Astrocyte (in vitro differentiated cells and primary cell): ENCODE measurements around the gene ATP8B4. TPM values are rescaled to one million over a fixed set of nuclear protein-coding genes. Genes with fewer than 3 reads are reported as not detected.

Source experiments
- DNase-seq: peaks from one replicate; pipeline ENCODE4 v3.0.0-alpha.2; 2010; ENCODE audit warnings: low read depth
- FAIRE-seq: peaks from 2 replicates; lab custom pipeline; 2011; peaks lifted over from hg19 to GRCh38; lab: Jason Lieb, UNC
- H2AFZ ChIP-seq: 2 replicates; pipeline ENCODE4 v1.6.0; 2012; ENCODE audit warnings: low read depth, low read length, inconsistent platforms
- H3K27ac ChIP-seq: 2 replicates; pipeline ENCODE4 v1.5.1; 2011; ENCODE audit warnings: low read depth, low read length, inconsistent platforms
- H3K27me3 ChIP-seq: 2 replicates; pipeline ENCODE4 v1.6.0; 2011; ENCODE audit warnings: low read length, inconsistent platforms; ENCODE audit not compliant: insufficient read depth
- H3K36me3 ChIP-seq: 2 replicates; pipeline ENCODE4 v1.5.1; 2011; ENCODE audit warnings: low read length, inconsistent platforms; ENCODE audit not compliant: insufficient read depth
- H3K4me1 ChIP-seq: 2 replicates; pipeline ENCODE4 v1.5.1; 2011; ENCODE audit warnings: low read length, inconsistent platforms; ENCODE audit not compliant: insufficient read depth
- H3K4me2 ChIP-seq: 2 replicates; pipeline ENCODE4 v1.6.0; 2012; ENCODE audit warnings: low read length, inconsistent platforms
- H3K4me3 ChIP-seq: 2 replicates; pipeline ENCODE4 v1.5.1; 2011; ENCODE audit warnings: low read depth, mild to moderate bottlenecking, low read length, inconsistent platforms; ENCODE audit not compliant: insufficient read depth
- H3K79me2 ChIP-seq: 2 replicates; pipeline ENCODE4 v1.6.0; 2012; ENCODE audit warnings: mild to moderate bottlenecking, low read length, inconsistent platforms; ENCODE audit not compliant: insufficient read depth
- H3K9ac ChIP-seq: 2 replicates; pipeline ENCODE4 v1.6.0; 2012; ENCODE audit warnings: mild to moderate bottlenecking, low read length, inconsistent platforms
- H3K9me3 ChIP-seq: 2 replicates; pipeline ENCODE4 v1.5.1; 2012; ENCODE audit warnings: low read depth, mild to moderate bottlenecking, low read length, inconsistent platforms; ENCODE audit not compliant: insufficient read depth
- H4K20me1 ChIP-seq: 2 replicates; pipeline ENCODE4 v1.6.0; 2012; ENCODE audit warnings: low read length, inconsistent platforms; ENCODE audit not compliant: insufficient read depth
- H3K27ac Mint-ChIP-seq: one replicate; pipeline ENCODE4 v1.8.0; 2021; ENCODE audit warnings: mild to moderate bottlenecking, mixed read lengths; ENCODE audit not compliant: unreplicated experiment
- H3K27me3 Mint-ChIP-seq: one replicate; pipeline ENCODE4 v1.8.0; 2021; ENCODE audit warnings: low read depth, mixed read lengths; ENCODE audit not compliant: unreplicated experiment
- H3K36me3 Mint-ChIP-seq: one replicate; pipeline ENCODE4 v1.8.0; 2021; ENCODE audit warnings: low read depth, mixed read lengths; ENCODE audit not compliant: unreplicated experiment
- H3K4me1 Mint-ChIP-seq: one replicate; pipeline ENCODE4 v1.8.0; 2021; ENCODE audit warnings: low read depth, mixed read lengths; ENCODE audit not compliant: unreplicated experiment
- H3K4me3 Mint-ChIP-seq: one replicate; pipeline ENCODE4 v1.8.0; 2021; ENCODE audit warnings: mild to moderate bottlenecking, moderate library complexity, mixed read lengths; ENCODE audit not compliant: unreplicated experiment
- H3K9me3 Mint-ChIP-seq: one replicate; pipeline ENCODE4 v1.8.0; 2021; ENCODE audit warnings: mild to moderate bottlenecking, mixed read lengths; ENCODE audit not compliant: unreplicated experiment
- EZH2 ChIP-seq: IDR thresholded peaks from 2 replicates; pipeline ENCODE4 v1.6.1; 2012; ENCODE audit warnings: mild to moderate bottlenecking, low read length, inconsistent platforms; ENCODE audit not compliant: insufficient read depth
- total RNA-seq: library from RNA; stranded (reverse); gene quantifications from 2 replicates; pipeline ENCODE4 v1.2.1, GENCODE V29; 2021
- TF ChIP-seq, protein P1 (sequence below): IDR thresholded peaks from 2 replicates; pipeline ENCODE4 v1.5.1; 2011; ENCODE audit warnings: low read depth, mild to moderate bottlenecking, inconsistent platforms, low read length, moderate library complexity; ENCODE audit not compliant: insufficient read depth

Gene ATP8B4
- total RNA-seq, 1 donor from 2014 or later, result 0.23 TPM

DNA sequence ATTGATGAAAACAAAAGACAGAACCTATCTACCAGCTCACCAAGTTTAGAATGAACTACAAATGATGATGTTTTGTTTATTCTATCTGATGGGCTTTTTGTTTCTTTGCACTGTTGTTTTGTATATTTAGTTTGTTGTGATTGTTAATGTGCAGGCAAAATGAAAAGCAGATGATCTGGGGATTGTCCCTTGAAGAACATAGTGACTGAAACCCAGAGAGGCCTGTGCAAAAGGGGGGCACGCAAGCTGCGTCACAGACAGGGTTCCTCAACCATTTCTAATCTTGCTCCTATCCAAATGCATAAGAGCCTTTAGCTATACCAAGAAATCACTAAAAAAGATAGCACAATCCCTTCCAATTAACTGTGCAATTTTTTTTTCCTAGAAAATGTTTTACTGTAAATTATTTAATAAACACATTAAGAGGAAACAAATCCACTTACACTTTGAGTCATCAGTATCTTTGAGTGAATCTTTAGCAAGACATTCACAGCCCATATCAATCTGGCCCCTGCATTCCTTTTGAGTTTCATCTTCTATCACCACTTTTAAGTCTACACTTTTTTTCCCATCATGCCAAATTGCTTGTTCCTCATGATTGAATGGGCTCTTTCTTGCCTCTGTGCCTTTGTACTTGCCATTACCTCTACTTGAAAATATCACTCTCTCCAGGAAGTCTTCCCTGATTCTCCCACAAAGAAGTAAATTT is 220.3 kb downstream of the ATP8B4 start:
- no peaks in the 10 kb centered on the region for H3K9me3 ChIP-seq
- TF ChIP-seq, protein P1, sequence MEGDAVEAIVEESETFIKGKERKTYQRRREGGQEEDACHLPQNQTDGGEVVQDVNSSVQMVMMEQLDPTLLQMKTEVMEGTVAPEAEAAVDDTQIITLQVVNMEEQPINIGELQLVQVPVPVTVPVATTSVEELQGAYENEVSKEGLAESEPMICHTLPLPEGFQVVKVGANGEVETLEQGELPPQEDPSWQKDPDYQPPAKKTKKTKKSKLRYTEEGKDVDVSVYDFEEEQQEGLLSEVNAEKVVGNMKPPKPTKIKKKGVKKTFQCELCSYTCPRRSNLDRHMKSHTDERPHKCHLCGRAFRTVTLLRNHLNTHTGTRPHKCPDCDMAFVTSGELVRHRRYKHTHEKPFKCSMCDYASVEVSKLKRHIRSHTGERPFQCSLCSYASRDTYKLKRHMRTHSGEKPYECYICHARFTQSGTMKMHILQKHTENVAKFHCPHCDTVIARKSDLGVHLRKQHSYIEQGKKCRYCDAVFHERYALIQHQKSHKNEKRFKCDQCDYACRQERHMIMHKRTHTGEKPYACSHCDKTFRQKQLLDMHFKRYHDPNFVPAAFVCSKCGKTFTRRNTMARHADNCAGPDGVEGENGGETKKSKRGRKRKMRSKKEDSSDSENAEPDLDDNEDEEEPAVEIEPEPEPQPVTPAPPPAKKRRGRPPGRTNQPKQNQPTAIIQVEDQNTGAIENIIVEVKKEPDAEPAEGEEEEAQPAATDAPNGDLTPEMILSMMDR, result no peak
- TF ChIP-seq EZH2, result no peak
- Mint-ChIP-seq H3K9me3 (no peaks in the 10 kb centered on the region), H3K27me3 (no peaks in the 10 kb centered on the region), H3K4me3 (no peak overlapping the region), H3K27ac (no peak overlapping the region), H3K36me3 (no peaks in the 10 kb centered on the region), H3K4me1 (peaks cover 42% of the 10 kb centered on the region)
- DNase-seq (no peak), FAIRE-seq (no peak)
- H3K27me3 ChIP-seq, result no peaks in the 10 kb centered on the region
- no peak overlapping the region for H2AFZ ChIP-seq
- no peaks in the 10 kb centered on the region for H4K20me1 ChIP-seq
- H3K27ac ChIP-seq, result no peak overlapping the region
- H3K4me3 ChIP-seq, result no peak overlapping the region
- peaks cover 8% of the 10 kb centered on the region for H3K4me1 ChIP-seq
- no peaks in the 10 kb centered on the region for H3K79me2 ChIP-seq
- no peaks in the 10 kb centered on the region for H3K36me3 ChIP-seq
- no peak overlapping the region for H3K4me2 ChIP-seq
- H3K9ac ChIP-seq, result no peak overlapping the region

DNA sequence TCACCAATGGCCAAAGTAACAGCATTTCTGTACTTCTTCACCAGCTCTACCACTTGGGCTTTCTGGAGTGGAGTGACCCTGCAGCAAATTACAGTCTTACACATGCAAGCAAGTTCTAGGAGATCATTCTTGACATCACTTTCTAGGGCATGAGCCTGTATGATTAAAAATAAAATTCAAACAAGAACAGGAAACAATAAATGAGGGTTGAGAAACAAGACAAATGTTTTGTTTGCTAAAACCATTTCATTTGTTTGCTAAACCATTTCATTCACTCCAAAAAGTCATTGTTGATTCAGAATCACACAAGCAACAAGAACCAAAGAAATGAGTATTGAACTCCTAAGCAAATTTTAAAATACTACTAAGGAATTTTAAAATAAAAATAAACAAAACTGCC is 220.9 kb downstream of the ATP8B4 start:
- Histone ChIP-seq H3K27ac (no peak overlapping the region), H2AFZ (no peak overlapping the region), H3K4me3 (no peak overlapping the region), H3K9me3 (no peaks in the 10 kb centered on the region), H3K79me2 (no peaks in the 10 kb centered on the region), H3K4me1 (peaks cover 6% of the 10 kb centered on the region), H3K27me3 (no peaks in the 10 kb centered on the region), H3K36me3 (no peaks in the 10 kb centered on the region), H3K9ac (no peak overlapping the region), H4K20me1 (no peaks in the 10 kb centered on the region), H3K4me2 (no peak overlapping the region)
- Mint-ChIP-seq H3K9me3 (no peaks in the 10 kb centered on the region), H3K27me3 (no peaks in the 10 kb centered on the region), H3K36me3 (no peaks in the 10 kb centered on the region), H3K27ac (no peak overlapping the region), H3K4me3 (no peak overlapping the region), H3K4me1 (peaks cover 41% of the 10 kb centered on the region)
- TF ChIP-seq, protein P1, result no peak
- TF ChIP-seq EZH2, result no peak
- DNase-seq (no peak), FAIRE-seq (no peak)
